ENCODE measurements around the gene CEBPE. TPM values are rescaled to one million over a fixed set of nuclear protein-coding genes. Genes with fewer than 3 reads are reported as not detected.

CEBPE gene
- total and polyA plus RNA-seq, 8 donors, result 0.14 to 1.0 (median 0.23) TPM; not detected in 2

DNA sequence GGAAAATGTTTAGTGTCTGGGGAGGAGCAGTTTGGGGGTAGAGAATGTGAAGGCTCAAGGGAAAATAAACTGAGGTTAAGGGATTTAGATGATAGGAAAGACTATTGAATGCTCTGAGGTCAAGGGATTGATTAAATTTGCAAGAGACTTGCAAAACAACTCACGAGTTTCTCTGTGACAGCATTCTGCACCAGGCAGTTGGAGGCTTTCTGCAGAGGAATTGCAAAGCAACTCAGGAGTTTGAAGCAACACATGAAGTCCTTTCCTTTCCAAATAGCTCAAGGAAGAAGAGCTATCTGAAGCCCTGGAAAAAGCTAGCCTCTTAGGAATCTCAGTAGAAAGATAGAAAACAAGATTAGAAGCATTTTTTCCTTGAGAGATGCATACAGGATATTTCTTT lies 40.5 kb upstream of the CEBPE start:
- Histone ChIP-seq H3K4me1 (peaks cover 22 to 60% of the 10 kb centered on the region in 2 donors), H3K9me3 (no peaks in the 10 kb centered on the region), H3K36me3 (no peaks in the 10 kb centered on the region), H3K4me3 (no peak overlapping the region), H3K27ac (peak overlapping the region in 1 of 2 donors; percentile 86), H3K27me3 (no peaks in the 10 kb centered on the region)
- ATAC-seq, result no peak
- TF ChIP-seq, protein P1, sequence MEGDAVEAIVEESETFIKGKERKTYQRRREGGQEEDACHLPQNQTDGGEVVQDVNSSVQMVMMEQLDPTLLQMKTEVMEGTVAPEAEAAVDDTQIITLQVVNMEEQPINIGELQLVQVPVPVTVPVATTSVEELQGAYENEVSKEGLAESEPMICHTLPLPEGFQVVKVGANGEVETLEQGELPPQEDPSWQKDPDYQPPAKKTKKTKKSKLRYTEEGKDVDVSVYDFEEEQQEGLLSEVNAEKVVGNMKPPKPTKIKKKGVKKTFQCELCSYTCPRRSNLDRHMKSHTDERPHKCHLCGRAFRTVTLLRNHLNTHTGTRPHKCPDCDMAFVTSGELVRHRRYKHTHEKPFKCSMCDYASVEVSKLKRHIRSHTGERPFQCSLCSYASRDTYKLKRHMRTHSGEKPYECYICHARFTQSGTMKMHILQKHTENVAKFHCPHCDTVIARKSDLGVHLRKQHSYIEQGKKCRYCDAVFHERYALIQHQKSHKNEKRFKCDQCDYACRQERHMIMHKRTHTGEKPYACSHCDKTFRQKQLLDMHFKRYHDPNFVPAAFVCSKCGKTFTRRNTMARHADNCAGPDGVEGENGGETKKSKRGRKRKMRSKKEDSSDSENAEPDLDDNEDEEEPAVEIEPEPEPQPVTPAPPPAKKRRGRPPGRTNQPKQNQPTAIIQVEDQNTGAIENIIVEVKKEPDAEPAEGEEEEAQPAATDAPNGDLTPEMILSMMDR (IDR thresholded peaks at IDR 0.05), result no peak
- DNase-seq, result no peak
- intact Hi-C loops (cut with DNase I), result no loop called here

DNA sequence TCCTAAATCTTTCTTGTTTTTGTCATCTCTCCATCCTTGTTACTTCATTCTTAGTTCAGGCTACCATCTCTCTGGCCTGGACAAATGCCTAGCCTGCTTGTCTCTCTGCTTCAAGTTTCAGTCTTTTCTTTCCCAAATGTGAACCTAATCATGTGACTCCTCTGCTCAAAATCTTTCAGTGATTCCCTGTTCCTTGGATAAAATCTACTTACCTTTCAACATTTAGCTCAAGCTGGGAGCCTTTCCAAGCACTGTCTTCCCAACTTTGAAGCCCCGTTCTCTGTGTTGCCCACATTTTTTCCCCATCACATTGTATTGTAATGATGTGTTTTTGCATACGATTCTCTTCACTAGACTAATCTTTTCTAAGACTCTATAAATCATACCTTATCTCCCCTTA lies 39.7 kb upstream of the CEBPE start:
- no peaks in the 10 kb centered on the region for H3K36me3 ChIP-seq
- ATAC-seq, result no peak
- no peak overlapping the region for H3K27ac ChIP-seq
- H3K4me1 ChIP-seq, result peaks cover 20 to 66% of the 10 kb centered on the region in 2 donors
- H3K9me3 ChIP-seq, result no peaks in the 10 kb centered on the region
- H3K27me3 ChIP-seq, result no peaks in the 10 kb centered on the region
- DNase-seq, result no peak
- TF ChIP-seq, protein P1 (IDR thresholded peaks at IDR 0.05), result no peak
- no peak overlapping the region for H3K4me3 ChIP-seq
- intact Hi-C loops (cut with DNase I), result no loop called here

DNA sequence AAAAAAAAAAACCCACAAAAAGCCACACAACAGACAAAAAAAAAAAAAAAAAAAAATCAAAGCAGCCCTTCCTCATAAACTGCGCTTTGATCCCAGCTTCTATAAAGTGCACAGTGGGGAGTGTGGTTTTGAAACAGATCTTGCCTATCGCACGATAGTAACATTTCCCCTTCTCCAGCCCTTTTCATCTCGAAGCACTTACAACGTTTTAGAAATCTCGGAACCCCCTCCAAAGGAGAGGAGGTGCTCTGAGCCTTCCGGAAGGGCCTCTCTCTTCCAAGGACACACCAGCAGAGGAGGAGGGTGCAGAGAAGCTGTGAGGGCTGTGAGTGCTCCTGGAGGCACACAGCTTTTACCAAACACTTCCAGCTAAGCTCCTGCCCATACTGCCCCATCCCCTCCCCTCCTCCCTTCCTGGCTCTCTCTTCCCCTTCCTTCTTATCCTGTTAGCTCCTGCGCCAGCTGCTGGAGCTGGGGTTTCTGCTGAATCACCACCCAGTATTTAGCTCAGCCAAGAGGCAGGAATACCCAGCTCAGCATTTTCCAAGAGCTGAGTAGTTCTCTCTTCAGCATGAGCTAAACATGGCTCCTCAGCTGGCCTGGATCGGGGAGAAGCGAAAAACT lies 36.0 kb upstream of the CEBPE start:
- no peaks in the 10 kb centered on the region for H3K27me3 ChIP-seq

DNA sequence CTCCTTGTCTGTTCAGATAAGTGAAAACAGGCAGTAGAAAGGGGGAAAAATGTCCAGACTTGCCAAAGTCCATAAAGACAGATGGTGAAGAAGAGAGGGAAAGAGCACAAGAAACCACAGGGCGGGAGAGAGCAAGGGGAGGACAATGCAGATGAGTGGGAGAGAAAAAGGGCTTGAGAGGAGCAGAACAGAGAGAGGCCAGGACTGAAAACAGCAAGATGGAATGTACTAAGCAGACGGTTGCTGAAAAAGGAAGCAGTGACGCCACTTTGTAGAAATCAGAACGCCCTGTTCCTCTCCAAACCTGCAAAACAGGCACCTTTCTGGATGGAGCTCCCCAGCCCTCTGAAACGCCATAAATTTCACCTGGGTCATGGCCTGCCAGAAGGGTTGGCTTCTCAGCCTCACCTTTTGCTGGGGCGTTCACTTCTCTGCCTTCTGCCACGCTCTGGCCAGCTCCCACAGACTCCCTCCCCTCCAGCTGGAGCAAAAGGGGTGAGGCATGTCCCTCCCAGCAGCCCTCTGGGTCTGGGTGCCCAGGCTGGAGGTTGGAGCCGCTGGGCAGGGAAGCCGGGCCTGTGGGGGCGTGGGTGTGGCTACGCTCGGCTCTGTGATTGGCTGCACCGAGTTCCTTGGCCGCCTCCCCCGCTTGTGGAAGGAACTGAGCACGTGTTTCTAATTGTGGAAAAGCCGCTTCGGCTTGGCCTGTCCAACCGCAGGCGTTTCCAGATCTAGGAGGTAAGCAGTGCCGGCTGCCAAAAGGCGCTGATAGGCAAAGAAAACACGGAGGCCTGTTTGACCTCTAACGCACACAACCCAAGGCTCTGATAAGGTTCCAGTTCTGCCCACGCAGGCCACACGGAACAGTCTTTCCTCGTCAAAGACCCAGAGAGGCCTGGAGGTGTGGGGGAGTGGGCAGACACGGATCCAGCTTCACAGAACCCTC lies 35.1 kb upstream of the CEBPE start:
- intact Hi-C loops (cut with DNase I), result no loop called here
- TF ChIP-seq, protein P1 (IDR thresholded peaks at IDR 0.05), result no peak
- H3K4me1 ChIP-seq, result peaks cover 17 to 32% of the 10 kb centered on the region in 2 donors
- ATAC-seq (peak; percentile 91), DNase-seq (peak in 2 of 4 donors; percentile 91 to 93)
- peak overlapping the region; percentile 84 to 90 for H3K27ac ChIP-seq
- no peaks in the 10 kb centered on the region for H3K9me3 ChIP-seq
- no peaks in the 10 kb centered on the region for H3K27me3 ChIP-seq
- H3K4me3 ChIP-seq, result peak overlapping the region in 1 of 2 donors; percentile 24
- H3K36me3 ChIP-seq, result no peaks in the 10 kb centered on the region

More for the DNA sequence above, 36.0 kb upstream of the CEBPE start:
- no peaks in the 10 kb centered on the region for H3K36me3 ChIP-seq
- ATAC-seq (peak; percentile 80), DNase-seq (peak in 3 of 4 donors; percentile 81 to 94 (median 84))
- H3K27ac ChIP-seq, result peak overlapping the region; percentile 84 to 90
- H3K4me3 ChIP-seq, result no peak overlapping the region
- intact Hi-C loops (cut with DNase I), result no loop called here
- H3K4me1 ChIP-seq, result peaks cover 17 to 41% of the 10 kb centered on the region in 2 donors
- H3K9me3 ChIP-seq, result no peaks in the 10 kb centered on the region
- TF ChIP-seq, protein P1 (IDR thresholded peaks at IDR 0.05), result no peak

DNA sequence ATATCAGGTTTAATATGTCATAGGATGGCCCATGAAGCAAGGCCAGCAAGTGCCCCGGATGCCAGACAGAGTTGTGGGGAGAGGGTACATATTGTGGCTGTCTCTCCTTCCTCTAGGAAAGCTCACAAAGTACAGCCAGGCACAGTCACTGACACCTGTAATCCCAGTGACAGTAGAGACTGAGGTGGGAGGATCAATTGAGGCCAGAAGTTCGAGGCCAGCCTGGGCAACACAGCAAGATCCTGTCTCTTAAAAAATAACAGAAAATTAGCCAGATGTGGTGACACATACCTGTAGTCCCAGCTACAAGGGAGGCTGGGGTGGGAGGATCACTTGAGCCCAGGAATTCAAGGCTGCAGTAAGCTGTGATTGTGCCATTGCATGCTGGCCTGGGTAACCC lies 32.3 kb upstream of the CEBPE start:
- Histone ChIP-seq H3K4me3 (no peak overlapping the region), H3K36me3 (no peaks in the 10 kb centered on the region), H3K27me3 (no peaks in the 10 kb centered on the region), H3K4me1 (peaks cover 17 to 33% of the 10 kb centered on the region in 2 donors), H3K27ac (no peak overlapping the region), H3K9me3 (no peaks in the 10 kb centered on the region)
- intact Hi-C loops (cut with DNase I), result no loop called here
- DNase-seq, result no peak
- TF ChIP-seq, protein P1 (IDR thresholded peaks at IDR 0.05), result no peak
- no peak for ATAC-seq
